Measurements from ENCODE around the gene TSPEAR.

TSPEAR gene

GRCh38 chr21:44712203-44713028, 1.0 kb upstream of the TSPEAR start:
- Histone ChIP-seq H3K4me1 (peaks cover 11% of the 10 kb centered on the region), H3K4me2 (no peak overlapping the region), H3K27ac (no peak overlapping the region), H3K36me3 (no peaks in the 10 kb centered on the region), H3K4me3 (no peak overlapping the region), H3K9ac (no peak overlapping the region), H3K9me3 (peaks cover 3% of the 10 kb centered on the region; the same call in 1 of the 2 replicates), H4K20me1 (peaks cover 41% of the 10 kb centered on the region), H3K27me3 (peaks cover 87% of the 10 kb centered on the region)
- no peak for TF ChIP-seq Cebpa-rat (IDR thresholded peaks at IDR 0.05)

GRCh38 chr21:44710756-44711326, 531 bp downstream of the TSPEAR start:
- Histone ChIP-seq H3K27me3 (peaks cover 99% of the 10 kb centered on the region), H4K20me1 (peaks cover 41% of the 10 kb centered on the region), H3K4me2 (no peak overlapping the region), H3K9ac (no peak overlapping the region), H3K27ac (no peak overlapping the region), H3K36me3 (no peaks in the 10 kb centered on the region), H3K4me3 (no peak overlapping the region), H3K4me1 (peaks cover 11% of the 10 kb centered on the region), H3K9me3 (peaks cover 17% of the 10 kb centered on the region)
- no peak for TF ChIP-seq Cebpa-rat (IDR thresholded peaks at IDR 0.05)

GRCh38 chr21:44710294-44710665, 1.1 kb downstream of the TSPEAR start:
- Histone ChIP-seq H3K9me3 (peaks cover 22% of the 10 kb centered on the region), H3K9ac (no peak overlapping the region), H3K4me1 (peaks cover 11% of the 10 kb centered on the region), H3K4me3 (no peak overlapping the region), H4K20me1 (peaks cover 41% of the 10 kb centered on the region), H3K27me3 (peaks cover 97% of the 10 kb centered on the region), H3K27ac (no peak overlapping the region), H3K4me2 (no peak overlapping the region), H3K36me3 (no peaks in the 10 kb centered on the region)
- TF ChIP-seq Cebpa-rat (IDR thresholded peaks at IDR 0.05), result no peak

GRCh38 chr21:44709426-44710293, 1.7 kb downstream of the TSPEAR start:
- no peak overlapping the region for H3K4me3 ChIP-seq
- H3K27me3 ChIP-seq, result peaks cover 94% of the 10 kb centered on the region
- TF ChIP-seq Cebpa-rat (IDR thresholded peaks at IDR 0.05), result no peak
- no peaks in the 10 kb centered on the region for H3K36me3 ChIP-seq
- H3K27ac ChIP-seq, result no peak overlapping the region
- H3K9me3 ChIP-seq, result peaks cover 27% of the 10 kb centered on the region
- H3K4me1 ChIP-seq, result peaks cover 11% of the 10 kb centered on the region
- H3K9ac ChIP-seq, result no peak overlapping the region
- peaks cover 41% of the 10 kb centered on the region for H4K20me1 ChIP-seq
- peak overlapping the region; percentile 48; the same call in 1 of the 2 replicates for H3K4me2 ChIP-seq

- no peak overlapping the region for H3K4me3 ChIP-seq
- peaks cover 32% of the 10 kb centered on the region for H3K9me3 ChIP-seq
- TF ChIP-seq Cebpa-rat (IDR thresholded peaks at IDR 0.05), result no peak
- H3K27ac ChIP-seq, result no peak overlapping the region
- peaks cover 41% of the 10 kb centered on the region for H4K20me1 ChIP-seq
- no peaks in the 10 kb centered on the region for H3K36me3 ChIP-seq
- H3K4me2 ChIP-seq, result peak overlapping the region; percentile 48; the same call in 1 of the 2 replicates
- H3K9ac ChIP-seq, result no peak overlapping the region
- H3K27me3 ChIP-seq, result peaks cover 95% of the 10 kb centered on the region
- peaks cover 11% of the 10 kb centered on the region for H3K4me1 ChIP-seq
Measured at GRCh38 chr21:44708866-44709425, 2.4 kb downstream of the TSPEAR start.

GRCh38 chr21:44708213-44708865, 3.0 kb downstream of the TSPEAR start:
- H4K20me1 ChIP-seq, result peaks cover 41% of the 10 kb centered on the region
- no peak overlapping the region for H3K27ac ChIP-seq
- peaks cover 95% of the 10 kb centered on the region for H3K27me3 ChIP-seq
- H3K36me3 ChIP-seq, result no peaks in the 10 kb centered on the region
- no peak overlapping the region for H3K4me3 ChIP-seq
- peaks cover 11% of the 10 kb centered on the region for H3K4me1 ChIP-seq
- H3K9me3 ChIP-seq, result peaks cover 32% of the 10 kb centered on the region
- no peak for TF ChIP-seq Cebpa-rat (IDR thresholded peaks at IDR 0.05)
- H3K9ac ChIP-seq, result no peak overlapping the region
- no peak overlapping the region for H3K4me2 ChIP-seq

- H3K27me3 ChIP-seq, result peaks cover 95% of the 10 kb centered on the region
- peaks cover 11% of the 10 kb centered on the region for H3K4me1 ChIP-seq
- H3K36me3 ChIP-seq, result no peaks in the 10 kb centered on the region
- no peak overlapping the region for H3K4me3 ChIP-seq
- no peak for TF ChIP-seq Cebpa-rat (IDR thresholded peaks at IDR 0.05)
- peaks cover 31% of the 10 kb centered on the region for H4K20me1 ChIP-seq
- H3K9me3 ChIP-seq, result peaks cover 32% of the 10 kb centered on the region
- H3K4me2 ChIP-seq, result no peak overlapping the region
- H3K27ac ChIP-seq, result no peak overlapping the region
- H3K9ac ChIP-seq, result no peak overlapping the region
Measured at GRCh38 chr21:44706706-44707581, 4.4 kb downstream of the TSPEAR start.

- no peak overlapping the region for H3K27ac ChIP-seq
- H3K9me3 ChIP-seq, result peaks cover 32% of the 10 kb centered on the region
- no peak overlapping the region for H3K4me2 ChIP-seq
- no peaks in the 10 kb centered on the region for H3K36me3 ChIP-seq
- H3K4me3 ChIP-seq, result no peak overlapping the region
- H3K27me3 ChIP-seq, result peaks cover 95% of the 10 kb centered on the region
- no peak overlapping the region for H3K9ac ChIP-seq
- peaks cover 12% of the 10 kb centered on the region for H3K4me1 ChIP-seq
- peaks cover 25% of the 10 kb centered on the region for H4K20me1 ChIP-seq
- TF ChIP-seq Cebpa-rat (IDR thresholded peaks at IDR 0.05), result no peak
Measured at GRCh38 chr21:44706026-44706705, 5.2 kb downstream of the TSPEAR start.

Data from BLaER1 (cell line).